Embryonic facial prominence (tissue), 1 donor: ENCODE measurements around the gene GFOD2.

Source experiments
- DNase-seq: peaks from one replicate; pipeline ENCODE4 v3.0.0-alpha.2; 2016; ENCODE audit errors: extremely low spot score

Gene GFOD2

GRCh38 chr16:67657751-67658518 lies 61.2 kb downstream of the GFOD2 start:
- DNase-seq: no peak

GRCh38 chr16:67657017-67657608 lies 62.0 kb downstream of the GFOD2 start:
- no peak for DNase-seq

GRCh38 chr16:67656344-67657016 lies 62.6 kb downstream of the GFOD2 start:
- DNase-seq: no peak

GRCh38 chr16:67655363-67655762 lies 63.8 kb downstream of the GFOD2 start:
- DNase-seq: no peak

GRCh38 chr16:67654403-67654911 lies 64.7 kb downstream of the GFOD2 start:
- DNase-seq: no peak

GRCh38 chr16:67653789-67654402 lies 65.2 kb downstream of the GFOD2 start:
- no peak for DNase-seq

- DNase-seq: no peak
Observed at GRCh38 chr16:67653128-67653788, 65.9 kb downstream of the GFOD2 start.

- DNase-seq: no peak
Observed at GRCh38 chr16:67652578-67653127, 66.5 kb downstream of the GFOD2 start.

GRCh38 chr16:67651847-67652246 lies 67.3 kb downstream of the GFOD2 start:
- no peak for DNase-seq

- DNase-seq: no peak
Observed at GRCh38 chr16:67651039-67651438, 68.1 kb downstream of the GFOD2 start.

GRCh38 chr16:67650023-67650422 lies 69.1 kb downstream of the GFOD2 start:
- DNase-seq: no peak

- no peak for DNase-seq
Observed at GRCh38 chr16:67649494-67649931, 69.6 kb downstream of the GFOD2 start.

GRCh38 chr16:67648764-67649407 lies 70.2 kb downstream of the GFOD2 start:
- DNase-seq: no peak

- no peak for DNase-seq
Observed at GRCh38 chr16:67648088-67648763, 70.9 kb downstream of the GFOD2 start.

- DNase-seq: no peak
Observed at GRCh38 chr16:67647681-67648080, 71.4 kb downstream of the GFOD2 start.

- no peak for DNase-seq
Observed at GRCh38 chr16:67647111-67647651, 71.9 kb downstream of the GFOD2 start.

GRCh38 chr16:67645397-67646121 lies 73.6 kb downstream of the GFOD2 start:
- DNase-seq: no peak

- no peak for DNase-seq
Observed at GRCh38 chr16:67644038-67644437, 75.1 kb downstream of the GFOD2 start.
